Naive thymus-derived CD4-positive, alpha-beta T cell (primary cell): ENCODE data around the gene ADORA2A. TPM values are rescaled to one million over a fixed set of nuclear protein-coding genes. Genes with fewer than 3 reads are reported as not detected.
A peak's percentile ranks its signal among the peaks of the same experiment; 100 is the strongest.

Experiments used
- ATAC-seq: fragments of 150-1000 bp; cut with Tn5 transposase; 2 replicates; pipeline ENCODE4 v1.10.0; 2021; ENCODE audit warnings: mild to moderate bottlenecking, moderate library complexity
- CTCF ChIA-PET: fragments of 350-600 bp; sonication (Branson Sonifier 250); formaldehyde crosslinking; loops from one replicate; lab custom pipeline; 2021; ENCODE audit warnings: antibody characterized with exemption; lab: Charles Lee
- POLR2A ChIA-PET: fragments of 350-600 bp; sonication (Branson Sonifier 250); formaldehyde crosslinking; loops from one replicate; lab custom pipeline; 2021; ENCODE audit warnings: antibody characterized with exemption, inconsistent platforms; lab: Charles Lee
- DNase-seq, 9 donors: peaks; one replicate each; pipeline versions ENCODE4 v3.0.0 to v3.0.0-alpha.2; 2020 to 2022; ENCODE audit warnings: mixed read lengths in 1 of 9
- H3K27ac ChIP-seq: one replicate; pipeline ENCODE4 v1.7.0; 2013; ENCODE audit warnings: mild to moderate bottlenecking, low read depth, low read length, moderate library complexity
- H3K27me3 ChIP-seq, 2 donors: one replicate each; pipeline ENCODE4 v1.7.0; 2013; ENCODE audit warnings: low read length in 2 of 2, mild to moderate bottlenecking in 2 of 2, moderate library complexity in 2 of 2; ENCODE audit not compliant: control insufficient read depth in 2 of 2, insufficient read depth in 2 of 2
- H3K36me3 ChIP-seq, 3 experiments: 1 replicate in 2 of 3; 2 replicates in 1 of 3; pipeline ENCODE4 v1.7.0; 2013; ENCODE audit warnings: low read length in 3 of 3, mild to moderate bottlenecking in 3 of 3, moderate library complexity in 1 of 3; ENCODE audit not compliant: insufficient read depth in 3 of 3, control insufficient read depth in 2 of 3
- H3K4me1 ChIP-seq, 2 donors: one replicate each; pipeline ENCODE4 v1.7.0; 2013; ENCODE audit warnings: low read length in 2 of 2, mild to moderate bottlenecking in 2 of 2, moderate library complexity in 1 of 2; ENCODE audit not compliant: control insufficient read depth in 2 of 2, insufficient read depth in 2 of 2
- H3K4me3 ChIP-seq: 2 replicates; pipeline ENCODE4 v1.7.0; 2013; ENCODE audit warnings: mild to moderate bottlenecking, low read length
- H3K9me3 ChIP-seq, 3 experiments: 1 replicate in 2 of 3; 2 replicates in 1 of 3; pipeline ENCODE4 v1.7.0; 2013; ENCODE audit warnings: low read length in 3 of 3; ENCODE audit not compliant: control insufficient read depth in 2 of 3
- H3K27ac Mint-ChIP-seq, 9 donors: one replicate each; pipeline ENCODE4 v1.8.0; 2020 to 2022; ENCODE audit warnings: mixed read lengths in 9 of 9, mild to moderate bottlenecking in 8 of 9, moderate library complexity in 5 of 9, inconsistent platforms in 2 of 9
- H3K27me3 Mint-ChIP-seq, 5 donors: one replicate each; pipeline ENCODE4 v1.8.0; 2021 to 2022; ENCODE audit warnings: mixed read lengths in 5 of 5, mild to moderate bottlenecking in 1 of 5
- H3K36me3 Mint-ChIP-seq, 5 donors: one replicate each; pipeline ENCODE4 v1.8.0; 2020 to 2022; ENCODE audit warnings: mixed read lengths in 5 of 5, mild to moderate bottlenecking in 3 of 5, inconsistent platforms in 1 of 5
- H3K4me1 Mint-ChIP-seq, 7 donors: one replicate each; pipeline ENCODE4 v1.8.0; 2020 to 2022; ENCODE audit warnings: mixed read lengths in 7 of 7, mild to moderate bottlenecking in 3 of 7, inconsistent platforms in 1 of 7
- H3K4me3 Mint-ChIP-seq, 10 donors: one replicate each; pipeline ENCODE4 v1.8.0; 2020 to 2022; ENCODE audit warnings: mild to moderate bottlenecking in 10 of 10, mixed read lengths in 10 of 10, moderate library complexity in 6 of 10, inconsistent platforms in 2 of 10
- H3K9me3 Mint-ChIP-seq, 11 donors: one replicate each; pipeline ENCODE4 v1.8.0; 2020 to 2022; ENCODE audit warnings: mixed read lengths in 11 of 11, mild to moderate bottlenecking in 4 of 11, inconsistent platforms in 1 of 11, moderate library complexity in 1 of 11
- intact Hi-C, 2 donors: fragments of 100-400 bp; cut with micrococcal nuclease; formaldehyde crosslinking; loops; one replicate each; pipeline ENCODE4 v1.15.1; 2023
- polyA plus RNA-seq, 2 donors: library from polyadenylated mRNA; unstranded; fragments of 300-500 nt; fragmentation: Illumina TruSeq; gene quantifications; one replicate each; pipeline ENCODE4 v1.2.3, GENCODE V29; 2021
- total RNA-seq, 6 experiments: library from RNA in 5 of 6; stranded (reverse) in 5 of 6; gene quantifications; 1 replicate in 5 of 6; 2 replicates in 1 of 6; pipeline ENCODE4 v1.2.3 and lab custom pipeline; 2021 to 2026

Gene ADORA2A
- total RNA-seq (10 to 100 TPM; 22.5 to 43.7 (median 33.4) TPM), polyA plus RNA-seq (100 to 1,000 TPM in 1 of 2 donors, 10 to 100 TPM in 1; 79.5 to 127 TPM), total RNA-seq (lab: John Stamatoyannopoulos, UW) (2.8 reads per million, percentile 15 among the genes with 10 or more reads in this experiment)

- Mint-ChIP-seq H3K27ac (peak within 1 kb of the TSS; percentile 86 to 98 (median 95)), H3K4me3 (peak within 1 kb of the TSS; percentile 85 to 97 (median 94)), H3K4me1 (peaks cover 59 to 72% (median 64%) of the 10 kb centered on the region in 7 donors), H3K36me3 (peaks cover 0 to 3% (median 0%) of the 10 kb centered on the region in 5 donors), H3K27me3 (peaks cover 0 to 3% (median 0%) of the 10 kb centered on the region in 5 donors), H3K9me3 (peaks cover 0 to 4% (median 0%) of the 10 kb centered on the region in 11 donors)
- Histone ChIP-seq H3K4me1 (peaks cover 58 to 59% of the 10 kb centered on the region in 2 donors), H3K4me3 (peak within 1 kb of the TSS; percentile 88), H3K9me3 (no peaks in the 10 kb centered on the region), H3K27ac (peak within 1 kb of the TSS; percentile 97), H3K27me3 (no peaks in the 10 kb centered on the region), H3K36me3 (peaks cover 0 to 6% (median 0%) of the 10 kb centered on the region in 3 experiments)
- POLR2A ChIA-PET = interaction anchor here (0.6 to 3.7 kb wide), 11 partner anchors 9 to 534 kb away, joined by 3 to 32 read pairs (median 3); partner anchors contain the start of genes GUCD1, MIF, SNRPD3 and SPECC1L
- intact Hi-C loops = loop anchor here (1.0 to 5.0 kb wide), 6 partner anchors 8 to 533 kb away; partner anchors contain the start of genes GUCD1 (in 1 of the 2), MIF (in 1 of the 2) and SNRPD3 (in 1 of the 2)
- CTCF ChIA-PET = interaction anchor here (0.7 to 2.4 kb wide), 6 partner anchors 11 to 77 kb away, joined by 3 to 6 read pairs (median 4); no protein-coding TSS in a partner anchor
- peak; percentile 62 to 93 (median 88) for DNase-seq
- peak; percentile 87 for ATAC-seq
These were observed at the start of gene ADORA2A for GRCh38 chr22:24427500-24428164. Gene ADORA2A (plus strand): TSS chr22:24427599. CDS start chr22:24433405, 5,806 bp downstream.

GRCh38 chr22:24379536-24379935 is 47.9 kb upstream of the ADORA2A start:
- Mint-ChIP-seq H3K36me3 (peaks cover 0 to 34% (median 30%) of the 10 kb centered on the region in 5 donors), H3K27me3 (no peaks in the 10 kb centered on the region), H3K4me1 (peaks cover 14 to 43% (median 38%) of the 10 kb centered on the region in 7 donors), H3K4me3 (peak overlapping the region; percentile 13 to 59 (median 42)), H3K9me3 (peaks cover 0 to 5% (median 0%) of the 10 kb centered on the region in 11 donors), H3K27ac (peak overlapping the region in 6 of 9 donors; percentile 15 to 88 (median 45))
- no peak overlapping the region for H3K4me3 ChIP-seq
- intact Hi-C loops = loop anchor here in 1 of 2 donors (10.0 kb wide), 1 partner anchor 55 kb away; no protein-coding TSS in a partner anchor
- ChIA-PET POLR2A (no interaction called here), CTCF (no interaction called here)
- no peaks in the 10 kb centered on the region for H3K27me3 ChIP-seq
- peak; percentile 49 for ATAC-seq
- no peaks in the 10 kb centered on the region for H3K9me3 ChIP-seq
- peaks cover 0 to 5% (median 0%) of the 10 kb centered on the region in 3 experiments for H3K36me3 ChIP-seq
- DNase-seq = peak in 6 of 9 donors; percentile 1 to 55 (median 30)
- H3K4me1 ChIP-seq = peaks cover 4 to 14% of the 10 kb centered on the region in 2 donors
- H3K27ac ChIP-seq = no peak overlapping the region

GRCh38 chr22:24380220-24380904 is 47.0 kb upstream of the ADORA2A start:
- H3K4me3 ChIP-seq = no peak overlapping the region
- intact Hi-C loops = no loop called here
- DNase-seq (no peak), ATAC-seq (no peak)
- no peaks in the 10 kb centered on the region for H3K27me3 ChIP-seq
- H3K27ac ChIP-seq = no peak overlapping the region
- Mint-ChIP-seq H3K36me3 (peaks cover 0 to 28% (median 22%) of the 10 kb centered on the region in 5 donors), H3K9me3 (no peaks in the 10 kb centered on the region), H3K4me1 (peaks cover 14 to 43% (median 38%) of the 10 kb centered on the region in 7 donors), H3K27ac (peak overlapping the region in 6 of 9 donors; percentile 15 to 88 (median 45)), H3K27me3 (no peaks in the 10 kb centered on the region), H3K4me3 (peak overlapping the region in 3 of 10 donors; percentile 21 to 59 (median 43))
- POLR2A ChIA-PET = no interaction called here
- H3K36me3 ChIP-seq = peaks cover 0 to 5% (median 0%) of the 10 kb centered on the region in 3 experiments
- peaks cover 4 to 14% of the 10 kb centered on the region in 2 donors for H3K4me1 ChIP-seq
- CTCF ChIA-PET = interaction anchor here (0.6 kb wide), 1 partner anchor 303 kb away, joined by 3 read pairs; no protein-coding TSS in a partner anchor
- no peaks in the 10 kb centered on the region for H3K9me3 ChIP-seq

- H3K27ac ChIP-seq = no peak overlapping the region
- intact Hi-C loops = no loop called here
- ATAC-seq = no peak
- no peaks in the 10 kb centered on the region for H3K27me3 ChIP-seq
- H3K27me3 Mint-ChIP-seq = no peaks in the 10 kb centered on the region
- no peaks in the 10 kb centered on the region for H3K9me3 Mint-ChIP-seq
- H3K36me3 Mint-ChIP-seq = peaks cover 0 to 30% (median 18%) of the 10 kb centered on the region in 5 donors
- H3K9me3 ChIP-seq = no peaks in the 10 kb centered on the region
- CTCF ChIA-PET = interaction anchor here (0.6 kb wide), 1 partner anchor 303 kb away, joined by 3 read pairs; no protein-coding TSS in a partner anchor
- H3K27ac Mint-ChIP-seq = no peak overlapping the region
- POLR2A ChIA-PET = no interaction called here
- H3K36me3 ChIP-seq = peaks cover 0 to 5% (median 0%) of the 10 kb centered on the region in 3 experiments
- DNase-seq = no peak
- peaks cover 4 to 14% of the 10 kb centered on the region in 2 donors for H3K4me1 ChIP-seq
- H3K4me3 Mint-ChIP-seq = no peak overlapping the region
- H3K4me3 ChIP-seq = no peak overlapping the region
- H3K4me1 Mint-ChIP-seq = peaks cover 14 to 43% (median 38%) of the 10 kb centered on the region in 7 donors
These were observed 46.5 kb upstream of the ADORA2A start for GRCh38 chr22:24380905-24381230.

GRCh38 chr22:24383061-24383460 is 44.3 kb upstream of the ADORA2A start:
- H3K9me3 ChIP-seq = no peaks in the 10 kb centered on the region
- Mint-ChIP-seq H3K4me1 (peaks cover 8 to 26% (median 24%) of the 10 kb centered on the region in 7 donors), H3K27ac (no peak overlapping the region), H3K4me3 (no peak overlapping the region), H3K27me3 (no peaks in the 10 kb centered on the region), H3K36me3 (peaks cover 0 to 24% (median 10%) of the 10 kb centered on the region in 5 donors), H3K9me3 (no peaks in the 10 kb centered on the region)
- no peak overlapping the region for H3K4me3 ChIP-seq
- ChIA-PET CTCF (no interaction called here), POLR2A (no interaction called here)
- no peaks in the 10 kb centered on the region for H3K36me3 ChIP-seq
- H3K4me1 ChIP-seq = peaks cover 4 to 14% of the 10 kb centered on the region in 2 donors
- intact Hi-C loops = no loop called here
- DNase-seq (no peak), ATAC-seq (no peak)
- H3K27me3 ChIP-seq = no peaks in the 10 kb centered on the region
- no peak overlapping the region for H3K27ac ChIP-seq

GRCh38 chr22:24384131-24384530 is 43.3 kb upstream of the ADORA2A start:
- H3K9me3 Mint-ChIP-seq = peaks cover 0 to 2% (median 0%) of the 10 kb centered on the region in 11 donors
- H3K4me3 ChIP-seq = no peak overlapping the region
- no peaks in the 10 kb centered on the region for H3K27me3 ChIP-seq
- peaks cover 0 to 24% (median 13%) of the 10 kb centered on the region in 5 donors for H3K36me3 Mint-ChIP-seq
- no peaks in the 10 kb centered on the region for H3K9me3 ChIP-seq
- no peaks in the 10 kb centered on the region for H3K27me3 Mint-ChIP-seq
- no peak overlapping the region for H3K27ac Mint-ChIP-seq
- H3K4me3 Mint-ChIP-seq = no peak overlapping the region
- no peak overlapping the region for H3K27ac ChIP-seq
- CTCF ChIA-PET = no interaction called here
- ATAC-seq = no peak
- no peaks in the 10 kb centered on the region for H3K36me3 ChIP-seq
- POLR2A ChIA-PET = no interaction called here
- peaks cover under 1 to 10% of the 10 kb centered on the region in 2 donors for H3K4me1 ChIP-seq
- intact Hi-C loops = no loop called here
- H3K4me1 Mint-ChIP-seq = peaks cover 8 to 15% (median 15%) of the 10 kb centered on the region in 7 donors
- no peak for DNase-seq
